Tibial nerve (tissue), 4 donors: ENCODE results near the gene RAB33B.

Experiments used
- EP300 ChIP-seq, 2 donors: sonication (generic); formaldehyde crosslinking; IDR thresholded peaks; one replicate each; pipeline ENCODE4 v1.6.1; 2017; ENCODE audit warnings: antibody characterized with exemption in 2 of 2, mild to moderate bottlenecking in 1 of 2
- POLR2A ChIP-seq, 2 donors: fragments of 450-650 bp; IDR thresholded peaks; one replicate each; pipeline ENCODE4 v1.6.1; 2017; ENCODE audit warnings: antibody characterized with exemption in 2 of 2, mild to moderate bottlenecking in 2 of 2, moderate library complexity in 2 of 2
- TF ChIP-seq, protein P1 (sequence below), 5 experiments: fragments of 200-600 bp in 3 of 5; fragments of 450-650 bp in 2 of 5; sonication (generic) in 3 of 5; IDR thresholded peaks; one replicate each; pipeline ENCODE4 v1.5.1; 2016 to 2019; ENCODE audit warnings: antibody characterized with exemption in 5 of 5, mild to moderate bottlenecking in 3 of 5, moderate library complexity in 2 of 5

- no peak for TF ChIP-seq POLR2A (IDR thresholded peaks at IDR 0.05)
- TF ChIP-seq EP300 (IDR thresholded peaks at IDR 0.05): no peak
- TF ChIP-seq, protein P1, sequence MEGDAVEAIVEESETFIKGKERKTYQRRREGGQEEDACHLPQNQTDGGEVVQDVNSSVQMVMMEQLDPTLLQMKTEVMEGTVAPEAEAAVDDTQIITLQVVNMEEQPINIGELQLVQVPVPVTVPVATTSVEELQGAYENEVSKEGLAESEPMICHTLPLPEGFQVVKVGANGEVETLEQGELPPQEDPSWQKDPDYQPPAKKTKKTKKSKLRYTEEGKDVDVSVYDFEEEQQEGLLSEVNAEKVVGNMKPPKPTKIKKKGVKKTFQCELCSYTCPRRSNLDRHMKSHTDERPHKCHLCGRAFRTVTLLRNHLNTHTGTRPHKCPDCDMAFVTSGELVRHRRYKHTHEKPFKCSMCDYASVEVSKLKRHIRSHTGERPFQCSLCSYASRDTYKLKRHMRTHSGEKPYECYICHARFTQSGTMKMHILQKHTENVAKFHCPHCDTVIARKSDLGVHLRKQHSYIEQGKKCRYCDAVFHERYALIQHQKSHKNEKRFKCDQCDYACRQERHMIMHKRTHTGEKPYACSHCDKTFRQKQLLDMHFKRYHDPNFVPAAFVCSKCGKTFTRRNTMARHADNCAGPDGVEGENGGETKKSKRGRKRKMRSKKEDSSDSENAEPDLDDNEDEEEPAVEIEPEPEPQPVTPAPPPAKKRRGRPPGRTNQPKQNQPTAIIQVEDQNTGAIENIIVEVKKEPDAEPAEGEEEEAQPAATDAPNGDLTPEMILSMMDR (IDR thresholded peaks at IDR 0.05): no peak
These were observed 70.2 kb downstream of the RAB33B start for GRCh38 chr4:139524062-139524631.
